ENCODE measurements around the gene DEPDC7.
"Not testable (repeated sequence)": the region's sequence is repeated elsewhere in the genome, so short reads cannot be mapped to it uniquely, and the experiment has no call there.

DEPDC7 gene

DNA sequence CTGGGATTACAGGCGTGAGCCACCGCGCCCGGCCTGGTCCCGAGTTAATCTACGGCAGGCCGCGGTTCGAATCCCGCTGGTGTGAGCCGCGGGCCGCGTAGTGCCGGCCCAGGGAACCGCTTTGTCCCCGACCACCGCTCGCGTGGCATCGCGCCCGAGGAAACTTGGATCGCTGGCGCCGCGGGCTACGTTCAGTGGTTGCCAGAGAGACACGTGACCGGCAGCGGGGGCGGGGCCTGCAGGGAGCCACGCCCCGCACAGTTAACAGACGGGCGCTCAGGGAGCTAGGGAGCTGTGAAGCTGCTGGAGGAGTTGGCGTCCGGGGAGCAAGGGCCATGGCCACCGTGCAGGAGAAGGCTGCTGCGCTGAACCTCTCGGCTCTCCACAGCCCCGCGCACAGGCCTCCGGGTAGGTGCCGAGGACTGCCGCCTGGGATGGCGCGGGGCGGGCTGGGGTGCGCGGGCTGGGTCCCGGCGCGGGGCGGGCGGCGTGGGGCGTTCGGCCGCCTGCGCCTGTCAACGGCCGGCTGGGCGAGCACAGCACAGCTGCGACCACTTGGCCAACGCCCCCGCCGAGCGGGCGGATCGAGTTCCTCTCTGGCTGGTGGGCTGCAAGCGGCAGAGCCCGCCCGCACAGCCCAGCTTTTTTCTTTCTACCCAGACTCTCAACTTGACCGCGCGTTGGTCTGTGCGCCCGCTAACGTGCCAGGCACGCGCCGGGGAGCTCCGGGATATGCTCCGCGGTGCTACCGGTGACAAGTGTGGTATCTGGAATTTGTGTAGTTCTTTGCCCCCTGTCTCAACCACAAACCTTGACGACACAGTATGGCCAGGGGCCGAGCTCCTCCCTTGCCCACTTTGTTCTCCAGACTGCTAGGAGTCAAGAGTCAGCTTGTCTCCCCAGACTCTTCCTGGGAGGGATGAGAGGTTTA, at the start of gene DEPDC7:
Gene DEPDC7 (plus strand): TSS at position 258 of the 931 bp plus-strand sequence. CDS start 78 bp downstream, at position 336.
- peak; percentile 90 for DNase-seq
- in situ Hi-C loops (cut with HindIII; ENCODE audit: low pct_ligation_motif_present, low pct_unique_long_range_greater_than_20kb, low sequenced_read_pairs): no loop called here

GRCh38 chr11:32968541-32968940, 47.1 kb upstream of the DEPDC7 start:
- in situ Hi-C loops (cut with HindIII; ENCODE audit: low pct_ligation_motif_present, low pct_unique_long_range_greater_than_20kb, low sequenced_read_pairs): no loop called here
- no peak for DNase-seq

GRCh38 chr11:32972233-32972632, 43.4 kb upstream of the DEPDC7 start:
- in situ Hi-C loops (cut with HindIII; ENCODE audit: low pct_ligation_motif_present, low pct_unique_long_range_greater_than_20kb, low sequenced_read_pairs); DNase-seq: not testable (repeated sequence)

GRCh38 chr11:32972781-32973180, 42.9 kb upstream of the DEPDC7 start:
- in situ Hi-C loops (cut with HindIII; ENCODE audit: low pct_ligation_motif_present, low pct_unique_long_range_greater_than_20kb, low sequenced_read_pairs): no loop called here
- DNase-seq: no peak

DNA sequence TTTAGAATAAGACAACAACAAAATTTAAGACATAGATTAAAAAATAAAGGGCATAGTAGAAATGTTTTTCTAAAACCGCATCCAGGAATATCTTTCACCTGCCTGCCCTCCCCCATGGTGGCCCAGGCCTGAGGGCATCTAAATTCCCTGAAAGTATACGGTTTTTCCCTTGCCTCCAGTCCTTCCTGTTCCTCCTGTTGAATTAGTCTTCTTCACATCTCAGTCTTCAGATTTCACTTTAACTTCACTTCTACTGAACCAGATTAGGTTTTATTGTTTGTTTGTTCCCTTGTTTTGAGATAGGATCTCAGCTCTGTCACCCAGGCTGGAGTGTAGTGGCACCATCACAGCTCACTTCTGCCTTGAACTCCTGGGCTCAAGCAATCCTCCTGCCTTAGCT, 33.1 kb upstream of the DEPDC7 start:
- DNase-seq: no peak

GRCh38 chr11:32983506-32983905, 32.2 kb upstream of the DEPDC7 start:
- in situ Hi-C loops (cut with HindIII; ENCODE audit: low pct_ligation_motif_present, low pct_unique_long_range_greater_than_20kb, low sequenced_read_pairs): no loop called here

More for the DNA sequence above, 33.1 kb upstream of the DEPDC7 start:
- in situ Hi-C loops (cut with HindIII; ENCODE audit: low pct_ligation_motif_present, low pct_unique_long_range_greater_than_20kb, low sequenced_read_pairs): no loop called here

GRCh38 chr11:32985600-32985999, 30.1 kb upstream of the DEPDC7 start:
- in situ Hi-C loops (cut with HindIII; ENCODE audit: low pct_ligation_motif_present, low pct_unique_long_range_greater_than_20kb, low sequenced_read_pairs): no loop called here
- no peak for DNase-seq

More at GRCh38 chr11:32983506-32983905, 32.2 kb upstream of the DEPDC7 start:
- no peak for DNase-seq

DNA sequence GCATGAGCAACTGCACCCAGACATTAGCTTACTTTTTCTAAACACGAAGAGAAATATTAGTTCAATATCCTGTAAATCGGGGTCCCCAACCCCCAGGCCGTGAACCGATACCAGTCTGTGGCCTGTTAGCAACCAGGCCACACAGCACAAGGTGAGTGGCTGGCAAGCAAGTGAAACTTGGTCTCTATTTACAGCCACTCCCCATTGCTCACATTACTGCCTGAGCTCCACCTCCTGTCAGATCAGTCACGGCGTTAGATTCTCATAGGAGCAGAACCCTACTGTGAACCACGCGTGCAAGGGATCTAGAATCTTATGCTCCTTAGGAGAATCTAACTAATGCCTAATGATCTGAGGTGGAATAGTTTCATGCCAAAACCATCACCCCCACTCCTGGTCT, 27.8 kb upstream of the DEPDC7 start:
- in situ Hi-C loops (cut with HindIII; ENCODE audit: low pct_ligation_motif_present, low pct_unique_long_range_greater_than_20kb, low sequenced_read_pairs): no loop called here
- no peak for DNase-seq

DNA sequence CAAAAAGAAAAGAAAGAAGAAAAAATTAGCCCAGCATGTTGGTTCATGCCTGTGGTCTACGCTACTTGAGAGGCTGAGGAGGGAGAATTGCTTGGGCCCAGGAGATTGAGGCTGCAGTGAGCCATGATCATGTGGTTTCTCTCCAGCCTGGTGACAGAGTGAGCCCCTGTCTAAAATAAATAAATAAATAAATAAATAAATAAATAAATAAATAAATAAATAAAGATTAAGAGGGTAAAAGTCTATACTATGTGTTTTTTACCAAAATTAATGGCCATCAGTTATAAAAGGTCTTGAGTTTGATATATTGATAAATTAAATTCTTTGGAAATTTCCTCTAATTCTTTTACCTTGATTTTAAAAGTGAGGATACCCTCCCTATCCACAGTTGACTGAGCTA, 25.2 kb upstream of the DEPDC7 start:
- in situ Hi-C loops (cut with HindIII; ENCODE audit: low pct_ligation_motif_present, low pct_unique_long_range_greater_than_20kb, low sequenced_read_pairs): no loop called here
- DNase-seq: no peak

DNA sequence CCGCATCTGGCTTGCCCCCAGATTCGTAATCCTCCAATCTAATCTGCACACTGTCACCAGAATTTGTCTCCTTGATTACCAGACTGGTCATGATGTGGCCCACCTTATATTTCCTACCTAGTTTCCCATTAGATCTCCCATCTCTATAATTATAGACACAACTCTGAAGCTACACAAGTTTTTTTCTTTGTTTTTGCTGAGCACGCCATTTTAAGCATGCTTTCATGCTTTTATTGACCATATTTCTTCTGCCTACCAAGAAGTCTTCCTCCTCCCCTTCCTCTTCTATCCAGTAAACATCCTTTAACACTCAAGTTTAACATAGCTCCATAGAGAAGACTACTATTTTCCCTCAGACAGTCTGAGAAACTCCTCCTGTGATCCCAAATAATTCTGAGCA, 24.3 kb upstream of the DEPDC7 start:
- no peak for DNase-seq
- in situ Hi-C loops (cut with HindIII; ENCODE audit: low pct_ligation_motif_present, low pct_unique_long_range_greater_than_20kb, low sequenced_read_pairs): no loop called here

GRCh38 chr11:32991898-32992297, 23.8 kb upstream of the DEPDC7 start:
- in situ Hi-C loops (cut with HindIII; ENCODE audit: low pct_ligation_motif_present, low pct_unique_long_range_greater_than_20kb, low sequenced_read_pairs): no loop called here

DNA sequence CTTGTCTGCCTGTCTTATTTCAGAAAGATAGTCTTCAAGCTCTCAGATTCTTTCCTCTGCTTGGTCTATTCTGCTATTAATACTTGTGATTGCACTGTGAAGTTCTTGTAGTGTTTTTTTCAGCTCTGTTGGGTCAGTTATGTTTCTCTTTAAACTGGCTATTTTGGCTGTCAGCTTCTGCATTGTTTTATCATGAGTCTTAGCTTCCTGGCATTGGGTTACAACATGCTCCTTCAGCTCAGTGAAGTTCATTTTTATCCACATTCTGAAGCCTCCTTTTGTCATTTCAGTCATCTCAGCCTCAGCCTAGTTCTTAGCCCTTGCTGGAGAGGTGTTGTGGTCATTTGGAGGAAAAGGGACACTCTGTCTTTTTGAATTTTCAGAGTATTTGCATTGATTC, 15.5 kb upstream of the DEPDC7 start:
- DNase-seq: no peak
- in situ Hi-C loops (cut with HindIII; ENCODE audit: low pct_ligation_motif_present, low pct_unique_long_range_greater_than_20kb, low sequenced_read_pairs): no loop called here

More at GRCh38 chr11:32991898-32992297, 23.8 kb upstream of the DEPDC7 start:
- no peak for DNase-seq

DNA sequence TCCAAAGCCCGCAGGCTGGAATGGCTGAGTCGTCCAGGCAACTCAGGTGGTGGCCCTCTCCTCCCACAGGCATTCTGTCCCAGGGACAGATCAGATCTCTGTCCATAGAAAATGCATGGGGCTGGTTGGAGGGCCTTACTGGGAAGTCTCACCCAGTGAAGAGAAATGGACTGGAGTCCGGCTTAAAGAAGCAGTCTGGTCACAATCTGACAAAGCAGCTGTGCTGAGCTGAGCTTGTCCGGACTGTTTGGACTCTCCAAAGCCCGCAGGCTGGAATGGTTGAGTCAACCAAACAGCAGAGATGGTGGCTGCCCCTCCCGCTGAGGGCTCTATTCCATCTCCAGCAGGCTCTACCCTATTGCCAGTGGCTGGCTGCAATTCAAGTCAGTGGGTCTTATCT, 14.4 kb upstream of the DEPDC7 start:
- no peak for DNase-seq

GRCh38 chr11:33001751-33002542, 13.7 kb upstream of the DEPDC7 start:
- in situ Hi-C loops (cut with HindIII; ENCODE audit: low pct_ligation_motif_present, low pct_unique_long_range_greater_than_20kb, low sequenced_read_pairs): no loop called here
- no peak for DNase-seq

More for the DNA sequence above, 14.4 kb upstream of the DEPDC7 start:
- in situ Hi-C loops (cut with HindIII; ENCODE audit: low pct_ligation_motif_present, low pct_unique_long_range_greater_than_20kb, low sequenced_read_pairs): no loop called here

- DNase-seq: no peak
- in situ Hi-C loops (cut with HindIII; ENCODE audit: low pct_ligation_motif_present, low pct_unique_long_range_greater_than_20kb, low sequenced_read_pairs): no loop called here
These were observed 10.5 kb upstream of the DEPDC7 start for GRCh38 chr11:33005175-33005574.

DNA sequence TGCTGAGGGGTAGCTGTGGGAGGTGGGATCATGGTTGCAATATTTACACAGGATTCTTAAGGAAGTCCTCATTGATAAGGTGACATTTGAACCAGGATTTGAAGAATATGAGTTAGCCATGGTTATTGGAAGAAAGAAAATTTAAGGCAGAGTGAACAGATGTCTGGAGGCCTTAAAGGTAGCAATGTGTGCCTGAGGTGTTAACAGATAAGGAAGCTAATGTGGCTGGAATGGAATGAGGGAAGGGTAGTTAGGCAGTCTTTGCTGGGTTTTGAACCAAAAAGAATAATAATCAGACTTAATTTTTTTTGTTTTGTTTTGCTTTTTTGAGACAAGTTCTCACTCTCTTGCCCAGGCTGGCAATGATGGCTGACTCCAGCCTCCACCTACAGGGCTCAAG, 9.7 kb upstream of the DEPDC7 start:
- DNase-seq: no peak
- in situ Hi-C loops (cut with HindIII; ENCODE audit: low pct_ligation_motif_present, low pct_unique_long_range_greater_than_20kb, low sequenced_read_pairs): no loop called here

DNA sequence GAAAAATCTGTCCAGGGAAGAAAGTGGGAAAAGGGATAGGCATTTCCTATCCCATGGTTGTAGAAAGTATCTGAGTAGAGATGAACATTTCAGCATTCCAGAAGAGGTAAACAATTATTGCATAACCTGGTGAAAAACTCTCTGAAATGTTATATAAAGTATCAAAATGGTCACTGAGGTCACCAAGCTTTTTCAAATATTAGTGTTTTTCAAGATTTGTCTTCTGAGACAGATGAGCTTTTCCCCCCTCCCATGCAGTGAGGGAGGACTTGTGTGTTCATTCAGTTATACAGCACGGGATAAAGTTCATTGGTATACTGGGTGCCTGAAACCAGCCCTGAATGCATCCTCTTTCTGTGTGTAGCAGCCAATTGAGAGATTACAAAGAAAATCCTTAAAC, 1.9 kb upstream of the DEPDC7 start:
- no peak for DNase-seq
- in situ Hi-C loops (cut with HindIII; ENCODE audit: low pct_ligation_motif_present, low pct_unique_long_range_greater_than_20kb, low sequenced_read_pairs): no loop called here

- in situ Hi-C loops (cut with HindIII; ENCODE audit: low pct_ligation_motif_present, low pct_unique_long_range_greater_than_20kb, low sequenced_read_pairs): no loop called here
- DNase-seq: peak; percentile 10
These were observed 976 bp downstream of the DEPDC7 start for GRCh38 chr11:33016654-33017053.

- in situ Hi-C loops (cut with HindIII; ENCODE audit: low pct_ligation_motif_present, low pct_unique_long_range_greater_than_20kb, low sequenced_read_pairs): no loop called here
- DNase-seq: no peak
These were observed 1.8 kb downstream of the DEPDC7 start for GRCh38 chr11:33017478-33017877.

Data from ACHN (cell line).